Left forelimb (tissue), 1 donor: ENCODE data around the gene KCNK17.

Source experiments
- DNase-seq: peaks from one replicate; pipeline ENCODE4 v3.0.0-alpha.2; 2018; ENCODE audit warnings: low spot score

KCNK17 gene, protein sequence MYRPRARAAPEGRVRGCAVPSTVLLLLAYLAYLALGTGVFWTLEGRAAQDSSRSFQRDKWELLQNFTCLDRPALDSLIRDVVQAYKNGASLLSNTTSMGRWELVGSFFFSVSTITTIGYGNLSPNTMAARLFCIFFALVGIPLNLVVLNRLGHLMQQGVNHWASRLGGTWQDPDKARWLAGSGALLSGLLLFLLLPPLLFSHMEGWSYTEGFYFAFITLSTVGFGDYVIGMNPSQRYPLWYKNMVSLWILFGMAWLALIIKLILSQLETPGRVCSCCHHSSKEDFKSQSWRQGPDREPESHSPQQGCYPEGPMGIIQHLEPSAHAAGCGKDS

DNA sequence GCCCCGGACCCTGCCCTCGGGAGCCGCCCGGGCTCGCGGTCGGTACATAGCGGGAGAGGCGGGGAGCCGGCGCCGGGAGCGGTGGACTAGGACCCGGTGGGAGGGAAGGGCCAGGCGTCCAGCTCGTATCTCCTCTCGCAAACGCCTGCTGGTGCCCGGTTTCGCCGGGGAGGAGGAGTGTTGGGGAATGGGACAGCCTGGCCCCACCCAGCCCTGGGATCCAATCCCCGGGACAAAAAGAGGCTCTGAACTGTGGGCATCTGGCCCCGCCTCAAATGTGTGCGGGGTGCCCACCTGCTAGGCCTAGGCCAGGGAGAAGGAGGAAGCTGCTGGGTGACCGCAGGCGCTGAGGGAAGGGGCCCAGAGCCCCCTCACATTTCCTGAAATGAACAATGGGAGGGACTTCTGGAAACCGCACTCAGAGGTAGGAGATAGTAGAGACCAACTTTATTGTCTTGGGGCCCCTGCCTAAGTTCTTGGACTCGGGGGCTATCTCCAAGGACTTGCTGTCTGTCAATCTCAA, at the start of gene KCNK17:
TSS of gene KCNK17 (minus strand) at position 147 of the 523 bp plus-strand sequence. CDS start at position 48, 99 bp downstream.
- DNase-seq: no peak

DNA sequence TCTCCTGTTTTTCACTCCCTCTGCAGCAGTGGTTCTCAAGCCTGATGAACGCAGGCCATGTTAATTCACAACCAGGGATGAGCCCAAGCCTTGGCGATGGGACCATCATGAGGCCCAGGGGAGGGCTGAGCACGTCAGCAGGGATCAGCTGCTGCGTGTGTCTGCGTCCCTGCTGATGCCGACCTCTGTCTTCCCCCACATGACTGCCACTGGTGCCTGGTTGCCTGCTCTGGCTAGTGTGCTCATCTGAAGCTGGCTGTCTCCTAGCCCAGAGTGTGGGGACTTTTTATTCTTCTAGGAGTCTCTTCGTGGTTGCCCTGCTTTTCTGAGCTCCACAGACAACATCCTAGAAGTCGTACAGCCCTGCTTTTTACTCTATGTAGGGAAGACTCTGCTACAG, 49.1 kb upstream of the KCNK17 start:
- no peak for DNase-seq

DNA sequence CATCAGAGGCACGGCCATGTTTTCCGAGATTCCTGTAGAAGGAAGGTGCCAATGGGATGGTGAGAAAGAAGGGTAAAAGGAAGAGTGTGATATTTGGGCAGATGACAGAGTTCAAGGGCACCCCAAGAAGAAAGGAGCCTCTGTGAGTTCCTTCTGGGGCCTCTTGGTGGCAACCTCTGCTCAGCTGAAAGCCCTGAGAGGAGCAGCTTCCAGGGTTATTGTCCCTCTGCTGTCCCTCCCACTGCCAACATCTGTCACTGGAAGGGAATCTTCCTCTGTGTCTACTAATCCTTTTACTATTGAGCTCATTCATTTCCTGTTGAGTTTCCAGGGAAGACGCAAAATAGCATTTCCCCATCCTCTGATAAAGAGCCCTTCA, 48.3 kb upstream of the KCNK17 start:
- DNase-seq: no peak

DNA sequence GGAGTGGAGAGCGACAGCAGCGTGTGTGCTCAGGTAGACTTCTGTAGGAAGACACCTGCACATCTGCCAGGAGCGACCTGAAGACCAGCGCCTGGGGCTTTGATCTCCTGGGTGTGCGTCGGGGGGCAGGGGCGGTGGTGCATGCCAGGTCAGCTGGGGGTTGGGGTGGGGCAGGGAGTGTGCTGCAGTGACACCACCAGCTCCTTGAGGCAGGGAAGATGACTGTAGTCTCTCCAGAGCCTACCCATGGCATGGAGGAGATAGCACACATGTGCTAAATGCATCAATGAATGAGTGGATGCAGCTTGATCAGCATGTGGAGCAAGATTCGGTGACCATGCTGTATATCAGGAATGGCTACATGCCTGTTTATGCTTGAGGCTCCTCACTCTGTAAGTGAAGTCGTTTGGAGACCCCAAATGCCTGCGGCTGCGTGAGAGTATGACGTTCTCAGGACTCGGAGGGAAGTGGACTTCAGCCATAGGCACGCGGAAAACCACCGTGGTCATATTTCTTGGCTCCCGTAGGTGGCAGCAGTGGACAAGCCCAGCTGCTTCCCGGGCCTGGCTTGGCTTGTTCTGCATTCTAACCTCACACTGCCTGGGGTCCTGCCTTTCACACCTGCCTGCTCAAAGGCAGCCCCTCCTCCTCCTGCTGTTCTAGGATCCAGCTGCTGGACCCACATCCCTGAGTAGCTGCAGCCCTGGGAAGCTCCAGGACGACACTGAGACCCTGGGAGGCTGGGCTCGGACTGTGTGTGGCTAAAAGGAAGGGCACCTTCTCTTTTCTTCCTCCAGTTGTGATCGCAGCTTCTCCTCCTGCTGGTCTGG, 47.7 kb upstream of the KCNK17 start:
- peak; percentile 78 for DNase-seq

DNA sequence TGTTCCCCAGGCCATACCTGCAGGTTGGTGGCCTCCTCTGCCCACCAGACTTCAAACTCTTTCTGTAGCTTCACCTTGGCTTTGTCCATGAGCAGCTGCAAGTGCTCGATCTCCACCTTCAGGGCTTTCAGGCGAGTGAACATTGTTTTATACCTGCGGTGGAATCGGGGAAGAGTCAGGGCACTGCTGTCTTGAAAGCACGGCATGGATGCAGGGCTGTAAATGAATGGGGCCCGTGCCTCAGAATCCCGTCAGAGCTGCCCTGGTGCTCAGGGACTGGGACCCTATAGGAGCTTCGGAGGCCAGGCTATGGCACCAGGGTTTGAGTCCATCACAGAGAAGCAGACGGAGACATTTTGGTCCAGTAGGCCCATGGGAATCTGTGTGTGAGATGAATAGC, 46.2 kb upstream of the KCNK17 start:
- no peak for DNase-seq

DNA sequence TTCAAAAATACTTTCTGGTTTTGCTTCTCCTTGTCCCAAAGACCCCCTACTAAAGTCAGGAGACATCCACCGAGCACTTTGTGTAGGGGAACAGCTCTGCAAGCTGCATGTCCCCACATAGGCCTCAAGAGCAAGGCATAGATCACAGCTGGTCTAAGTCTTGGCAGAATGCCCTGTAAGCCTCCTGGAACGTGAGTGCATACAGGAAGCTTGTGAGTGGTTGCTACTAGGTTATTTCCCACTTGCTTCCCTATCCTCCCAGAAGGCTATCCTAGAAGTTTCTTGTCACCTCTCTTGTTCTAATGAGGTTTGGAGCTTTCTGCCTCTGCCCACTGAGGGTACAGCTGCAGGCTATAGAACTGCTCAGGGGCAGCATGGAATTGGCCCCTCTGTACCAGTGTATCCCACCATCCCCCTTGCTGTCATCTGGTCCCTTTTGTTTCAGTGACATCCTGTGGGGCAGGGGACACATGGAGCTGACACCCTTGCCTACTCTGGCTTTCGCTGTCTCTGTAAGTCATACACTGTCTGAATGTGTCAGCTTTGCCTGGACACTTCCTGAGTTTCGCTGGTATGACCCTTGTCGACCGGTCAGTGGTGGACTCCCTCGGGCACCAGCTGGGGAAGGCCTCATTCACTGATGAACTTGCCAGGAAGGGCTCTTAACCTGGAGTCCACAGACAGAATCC, 43.9 kb upstream of the KCNK17 start:
- DNase-seq: no peak

DNA sequence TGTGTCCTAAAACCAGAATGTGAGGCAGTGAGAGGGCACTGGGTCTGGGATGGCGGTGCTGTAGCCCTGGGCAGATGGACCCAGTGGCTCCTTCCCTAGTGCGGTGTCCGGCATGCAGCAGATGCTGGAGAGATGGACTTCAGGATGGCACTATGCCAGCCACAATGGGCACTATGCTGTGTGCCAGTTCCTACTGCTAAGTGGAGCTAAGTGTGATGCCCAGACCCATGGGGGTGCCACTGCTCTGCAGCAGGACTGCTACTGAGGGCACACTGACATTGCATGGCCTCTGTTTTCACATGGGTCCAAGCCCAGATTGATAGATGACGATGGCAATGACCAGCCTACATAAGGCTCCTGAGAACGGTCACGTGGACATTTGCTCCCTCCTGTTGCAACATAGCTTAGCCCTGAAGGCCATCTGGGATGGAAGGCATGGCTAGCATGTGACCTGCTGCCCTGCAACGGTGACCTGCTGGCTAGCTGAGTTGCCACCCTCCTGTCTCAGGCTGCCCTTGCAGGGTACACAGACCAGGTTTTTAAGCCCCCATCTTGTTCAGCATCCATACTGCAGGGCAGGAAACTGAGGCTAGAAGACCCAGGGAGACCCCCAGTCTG, 39.6 kb upstream of the KCNK17 start:
- DNase-seq: peak; percentile 53

DNA sequence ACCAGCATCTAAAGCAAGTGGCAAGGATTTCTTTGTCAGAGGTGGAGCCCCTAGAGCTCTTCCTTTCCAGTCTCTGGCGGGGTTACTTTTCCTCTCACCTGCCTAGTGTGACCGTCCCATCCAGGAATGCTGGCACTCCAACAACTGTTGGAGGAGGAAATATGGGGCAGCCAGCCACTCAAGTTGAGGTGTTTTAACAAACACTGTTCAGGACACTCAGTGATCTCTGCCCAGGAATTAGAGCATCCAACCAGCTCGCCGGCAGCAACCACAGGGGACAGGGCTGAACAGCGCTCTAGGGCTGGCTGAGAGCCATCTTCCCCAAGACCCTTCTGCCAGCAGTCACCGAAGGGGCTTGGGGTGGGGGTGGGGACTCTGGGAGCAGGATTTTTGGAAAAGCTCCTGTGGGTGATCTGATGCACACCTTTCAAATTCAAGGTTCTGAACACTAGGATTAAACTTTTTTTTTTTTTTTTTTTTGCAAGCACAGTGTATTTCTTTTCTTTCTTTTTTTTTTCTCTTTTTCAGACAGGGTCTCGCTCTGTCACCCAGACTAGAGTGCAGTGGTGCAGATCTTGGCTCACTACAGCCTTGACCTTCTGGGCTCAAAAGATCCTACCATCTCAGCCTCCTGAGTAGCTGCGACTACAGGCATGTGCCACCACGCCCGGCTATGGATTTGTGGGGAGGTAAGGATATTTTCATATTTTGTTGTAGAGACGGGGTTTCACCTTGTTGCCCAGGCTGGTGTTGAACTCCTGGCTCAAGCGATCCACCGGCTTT, 36.7 kb upstream of the KCNK17 start:
- peak; percentile 46 for DNase-seq

DNA sequence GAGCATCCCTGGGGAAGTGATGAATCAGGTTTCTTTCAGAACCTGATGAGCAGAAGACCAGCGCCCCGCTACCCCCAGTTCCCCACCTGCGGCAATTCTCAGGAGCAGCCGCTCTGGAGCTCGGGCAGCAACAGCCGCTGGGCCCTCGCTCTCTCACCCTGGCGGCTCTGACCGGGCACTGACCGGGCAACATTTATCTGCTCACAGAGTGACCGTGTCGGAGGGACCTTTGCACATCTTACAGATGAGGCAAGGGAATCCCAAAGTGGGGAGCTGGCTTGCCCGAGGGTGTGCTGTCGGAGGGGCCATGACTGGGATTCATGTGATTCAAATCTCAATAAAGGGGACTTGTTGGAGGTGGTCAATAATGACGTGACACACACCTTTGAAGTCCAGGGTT, 34.5 kb upstream of the KCNK17 start:
- no peak for DNase-seq

DNA sequence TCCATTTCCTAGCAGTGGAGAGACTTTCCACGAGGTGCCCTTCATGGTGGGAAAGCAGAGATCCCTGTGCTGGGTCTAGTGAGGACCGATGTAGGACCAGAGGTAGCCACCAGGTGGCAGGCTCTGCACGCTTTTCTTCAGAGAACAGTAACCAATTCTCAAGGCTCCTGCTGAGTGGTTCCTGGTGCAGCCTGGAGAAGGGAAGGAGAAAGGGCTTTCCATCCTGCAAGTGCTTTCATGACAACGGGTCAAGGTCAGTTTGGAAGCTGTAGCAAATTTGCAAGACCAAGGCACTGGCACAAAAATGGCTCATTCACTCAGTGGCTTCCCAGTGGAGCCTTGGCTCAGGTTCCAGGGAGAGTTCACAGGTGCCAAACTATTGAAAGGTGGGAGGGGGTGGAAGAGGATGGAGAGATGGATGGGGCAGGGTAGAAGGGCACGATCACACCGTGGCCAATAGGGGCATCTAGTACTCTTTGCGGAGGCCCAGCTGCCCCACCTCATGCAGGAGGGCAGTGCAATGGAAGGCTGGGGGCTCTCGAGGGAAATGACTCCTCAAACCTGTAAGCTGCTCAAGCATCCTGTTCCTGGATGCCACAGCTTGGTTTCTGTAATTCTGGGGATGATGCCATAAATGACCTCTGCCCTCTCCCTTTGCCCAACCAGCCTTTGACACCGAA, 33.8 kb upstream of the KCNK17 start:
- DNase-seq: peak; percentile 83

DNA sequence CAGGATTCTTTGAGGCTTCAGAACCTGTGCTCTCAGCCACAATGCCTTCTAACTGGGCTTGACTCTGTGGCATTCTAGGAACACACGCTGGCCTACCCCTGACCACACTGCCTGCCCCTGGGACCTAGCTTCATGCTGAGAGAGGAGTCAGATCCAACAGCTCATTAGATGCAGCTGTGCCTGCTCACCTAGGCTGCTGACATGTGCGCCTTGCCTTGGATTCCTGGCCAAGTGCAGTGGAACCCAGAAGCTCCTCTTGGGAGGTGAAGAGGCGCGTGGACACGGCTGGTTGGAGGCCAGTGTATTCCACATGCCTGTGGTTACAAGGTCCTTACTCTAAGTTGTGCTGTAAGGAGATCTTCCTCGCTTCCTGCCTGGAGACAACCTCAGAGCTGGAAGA, 33.0 kb upstream of the KCNK17 start:
- no peak for DNase-seq

DNA sequence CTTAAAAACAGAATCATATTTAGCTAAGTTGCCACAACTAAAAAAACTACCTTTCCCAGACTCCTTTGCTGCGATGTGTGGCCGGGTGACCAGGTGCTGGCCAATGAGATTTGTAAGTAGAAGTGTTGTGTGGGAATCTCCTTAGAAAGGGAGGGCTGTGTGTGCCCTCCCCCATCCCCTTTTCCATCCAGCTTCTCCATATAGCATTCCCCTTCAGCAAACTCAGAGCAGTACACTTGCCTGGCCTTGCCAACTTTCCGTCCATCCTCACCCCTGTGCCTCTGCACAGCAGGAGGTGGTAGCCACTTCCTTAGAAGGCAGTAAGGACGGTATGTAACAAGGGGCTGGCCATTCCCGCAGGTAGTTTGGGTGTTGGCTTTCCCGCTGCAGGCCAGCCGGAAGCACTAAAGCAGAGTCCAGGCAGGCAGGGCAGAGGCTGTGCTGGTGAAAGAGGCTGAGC, 30.6 kb upstream of the KCNK17 start:
- DNase-seq: no peak

DNA sequence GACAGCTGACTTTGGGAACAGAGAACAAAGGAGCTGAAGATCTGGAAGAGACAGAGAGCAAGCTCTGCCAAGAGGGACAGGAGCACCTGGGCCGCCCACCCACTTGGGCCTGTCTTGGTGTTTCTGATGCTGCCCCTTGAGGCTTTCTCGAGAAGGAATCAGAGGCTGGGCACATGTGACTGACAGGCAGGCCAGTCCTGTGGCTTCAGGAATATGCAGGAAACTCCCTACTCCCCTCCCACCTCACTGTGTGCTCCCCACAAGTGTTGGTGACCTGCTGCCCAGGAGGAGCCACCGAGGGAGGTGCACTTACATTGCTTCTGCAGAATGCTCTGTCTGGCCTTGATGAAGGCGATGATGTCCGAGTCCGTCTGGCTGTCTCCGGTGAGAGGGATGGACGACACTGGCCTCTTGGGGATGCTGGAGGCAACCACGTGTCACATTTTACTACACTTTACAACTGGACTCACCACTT, 29.2 kb upstream of the KCNK17 start:
- no peak for DNase-seq

DNA sequence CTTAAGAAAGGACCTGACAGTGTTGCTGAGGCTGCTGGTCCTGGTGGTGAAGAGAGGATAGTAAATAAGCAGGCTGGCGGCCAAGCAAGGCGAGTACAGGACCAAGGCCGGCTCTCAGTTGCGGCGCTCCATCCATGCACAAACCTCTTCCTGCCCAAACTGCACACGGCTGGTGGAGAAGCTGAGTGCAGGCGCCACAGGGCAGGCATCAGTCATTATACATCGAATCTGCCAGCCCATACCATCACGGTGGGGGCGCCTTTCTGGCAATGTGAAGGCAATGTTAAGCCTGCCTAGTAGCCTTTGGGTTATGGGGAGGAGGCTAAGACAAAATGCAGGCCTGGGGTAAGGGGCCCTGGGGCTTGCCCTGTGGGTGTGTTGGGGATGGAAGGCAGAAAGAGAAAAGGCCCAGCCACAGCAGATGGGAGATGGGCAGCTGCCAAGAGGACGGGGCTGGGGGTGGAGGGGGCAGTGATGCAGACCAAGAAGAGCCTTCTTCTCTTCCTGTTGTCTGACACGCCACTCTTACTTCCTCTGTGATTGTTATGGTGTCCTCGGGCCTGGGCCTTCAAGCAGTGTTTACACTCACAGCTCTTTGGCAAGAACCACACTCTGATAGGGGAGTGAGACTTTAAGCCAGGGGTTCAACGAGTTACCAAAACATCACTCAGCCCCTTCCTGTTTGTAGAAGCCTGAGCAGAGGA, 28.6 kb upstream of the KCNK17 start:
- DNase-seq: no peak

DNA sequence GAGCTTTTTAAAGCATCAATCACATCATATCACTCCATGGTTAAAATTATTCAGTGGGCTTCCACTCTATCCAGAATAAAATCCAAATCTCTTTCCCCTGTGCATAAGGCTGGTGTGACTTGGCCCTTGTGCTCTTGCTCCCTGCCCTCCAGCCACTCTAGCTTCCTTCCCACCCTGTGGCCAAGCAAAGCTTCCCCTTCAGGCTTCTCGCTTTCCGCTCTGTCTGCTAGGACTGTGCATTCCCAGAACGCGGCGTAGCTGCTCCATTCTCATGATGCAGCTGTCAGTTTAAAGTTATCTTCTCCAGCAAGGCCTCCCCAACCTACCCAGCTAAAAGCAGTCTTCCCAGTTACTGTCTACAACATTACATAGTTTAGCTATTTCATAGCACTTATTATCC, 27.7 kb upstream of the KCNK17 start:
- no peak for DNase-seq

DNA sequence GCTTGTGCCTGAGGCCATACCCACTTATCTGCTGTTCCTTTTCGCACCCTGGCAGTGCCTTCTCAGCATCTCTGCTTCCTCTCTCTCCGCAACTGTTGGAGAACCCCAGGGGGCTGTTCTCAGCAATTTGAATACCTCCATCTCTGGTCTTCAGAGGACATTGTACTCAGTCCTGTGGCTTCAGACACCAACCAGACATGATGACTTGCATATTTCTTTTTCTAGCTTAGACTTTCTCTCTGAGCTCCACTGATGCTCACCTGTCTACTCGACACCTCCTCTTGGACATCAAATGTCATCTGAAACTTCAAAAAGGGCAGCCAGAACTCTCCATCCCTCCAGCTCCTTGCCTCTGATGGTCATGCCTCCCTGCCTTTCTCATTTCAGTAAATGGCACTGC, 27.1 kb upstream of the KCNK17 start:
- no peak for DNase-seq

DNA sequence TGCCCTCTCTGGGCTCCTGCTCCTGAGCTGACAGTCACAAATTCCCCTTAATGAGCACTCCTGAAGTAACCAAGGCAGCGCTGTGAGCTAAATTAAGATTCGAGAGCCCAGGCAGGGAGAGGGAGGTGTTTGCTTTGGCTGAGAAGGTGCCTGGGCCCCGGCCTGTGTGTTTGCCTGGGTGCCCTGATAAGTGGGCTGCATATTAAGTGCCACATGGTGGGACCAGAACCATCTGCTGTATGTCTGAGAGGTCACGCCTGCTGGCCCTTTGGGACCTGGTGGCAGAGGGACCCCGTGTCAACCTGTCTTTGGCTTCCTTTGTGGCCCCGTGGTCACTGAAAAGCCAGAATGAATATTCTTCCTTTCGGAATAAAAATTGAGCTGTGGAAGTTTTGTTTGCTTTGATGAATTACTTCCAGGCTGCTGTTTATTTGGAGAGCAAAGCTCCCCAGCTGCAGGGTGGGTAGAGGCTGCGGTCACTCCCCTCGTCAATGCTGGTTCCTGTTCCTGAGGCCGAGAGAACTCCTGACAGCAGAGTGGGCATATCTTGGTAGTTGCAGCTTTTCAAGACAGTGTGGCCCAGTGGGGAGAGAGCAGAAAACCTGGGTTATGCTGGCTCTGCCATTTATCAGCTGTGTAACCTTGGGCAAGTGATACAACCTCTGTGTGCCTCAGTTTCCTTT, 25.8 kb upstream of the KCNK17 start:
- DNase-seq: no peak

DNA sequence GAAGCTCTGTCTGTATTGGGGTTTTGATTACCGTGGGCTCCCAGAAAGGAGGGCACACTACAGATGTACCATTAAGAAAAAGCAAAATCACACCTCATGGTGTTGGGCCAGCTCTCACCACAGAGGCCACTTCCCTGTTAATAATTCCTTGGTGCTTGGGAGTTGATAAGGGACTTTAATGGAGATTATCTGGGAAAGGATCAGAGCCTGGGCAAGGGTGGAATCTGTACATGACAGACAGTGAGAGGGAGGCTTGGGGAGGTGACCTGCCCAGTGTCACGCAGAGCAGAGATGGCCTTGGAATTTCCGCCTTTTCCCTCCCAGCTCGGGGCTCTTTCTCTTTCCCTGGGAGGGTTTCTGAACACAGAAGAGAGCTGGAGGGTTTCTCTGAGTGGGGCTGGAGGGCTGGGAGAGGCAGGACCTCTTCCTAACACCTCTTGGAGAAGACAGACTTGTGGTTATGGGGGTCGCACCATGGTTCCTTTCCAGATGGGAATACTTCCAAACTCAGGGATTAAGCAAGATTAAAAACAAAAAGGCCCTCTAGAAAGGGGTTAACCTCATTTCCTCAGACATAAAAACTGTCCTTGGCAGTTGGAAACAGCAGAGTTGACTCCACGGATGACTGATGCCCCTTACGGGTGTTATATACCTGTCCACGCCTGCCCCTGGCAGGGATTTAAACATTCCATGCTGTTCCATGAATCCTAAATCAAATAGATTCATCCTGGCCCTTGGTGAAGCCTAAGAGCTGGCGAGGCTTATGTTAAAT, 25.1 kb upstream of the KCNK17 start:
- no peak for DNase-seq

DNA sequence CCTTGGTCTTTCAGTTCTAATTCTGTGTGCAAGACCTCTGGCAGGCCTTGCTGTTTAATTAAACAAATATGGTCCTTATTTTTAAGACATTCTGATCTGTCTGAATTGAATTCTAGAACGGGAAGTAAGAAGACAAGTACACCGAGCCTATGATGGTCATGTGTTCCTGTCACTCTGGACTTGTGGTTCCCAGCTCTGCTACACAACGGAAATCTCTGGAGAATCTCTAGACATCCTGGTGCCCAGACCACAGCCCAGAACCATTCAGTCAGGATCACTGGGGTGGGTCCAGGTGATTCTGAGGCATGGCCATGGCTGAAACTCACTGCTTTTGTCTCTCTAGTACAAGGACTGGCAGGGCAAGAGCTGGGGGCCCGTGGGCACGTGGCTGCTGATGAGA, 24.2 kb upstream of the KCNK17 start:
- DNase-seq: no peak
